Measurements from ENCODE around the gene NAA20. TPM values are rescaled to one million over a fixed set of nuclear protein-coding genes. Genes with fewer than 3 reads are reported as not detected.

NAA20 gene
- total RNA-seq, 1 experiment from 2014 or later: 82.6 TPM

GRCh38 chr20:19968466-19969073, 48.6 kb upstream of the NAA20 start:
- Histone ChIP-seq H3K4me1 (ENCODE audit: insufficient read depth, low read length, poor library complexity, severe bottlenecking) (no peaks in the 10 kb centered on the region), H3K27ac (ENCODE audit: low read depth, low read length, poor library complexity, severe bottlenecking) (no peak overlapping the region), H3K4me3 (ENCODE audit: low read depth, low read length, poor library complexity, severe bottlenecking) (no peak overlapping the region), H3K27me3 (replicated peaks; ENCODE audit: insufficient read depth, low read depth, low read length, poor library complexity) (no peaks in the 10 kb centered on the region), H3K36me3 (ENCODE audit: insufficient read depth, low read length, poor library complexity, severe bottlenecking) (no peaks in the 10 kb centered on the region), H3K9me3 (ENCODE audit: low read depth, low read length, poor library complexity, severe bottlenecking) (no peaks in the 10 kb centered on the region)
- ChIA-PET POLR2A (ENCODE audit: low non-redundant PET) (no interaction called here), CTCF (no interaction called here)
- BruUV-seq (replicated peaks): no TSS peak
- TF ChIP-seq CTCF (conservative IDR thresholded peaks at IDR 0.05; ENCODE audit: low read depth, low read length): no peak
- no peak for TF ChIP-seq EZH2 (IDR thresholded peaks at IDR 0.05; ENCODE audit: borderline replicate concordance, low read depth, low read length, poor library complexity, severe bottlenecking)
- no peak for DNase-seq (ENCODE audit: low spot score)
- intact Hi-C loops (cut with micrococcal nuclease; ENCODE audit: unreplicated experiment): no loop called here

- CTCF ChIA-PET: no interaction called here
These were observed 48.1 kb upstream of the NAA20 start for GRCh38 chr20:19969106-19969505.

GRCh38 chr20:19969507-19970255, 47.5 kb upstream of the NAA20 start:
- H3K4me1 ChIP-seq (ENCODE audit: insufficient read depth, low read length, poor library complexity, severe bottlenecking): peaks cover 10% of the 10 kb centered on the region
- BruUV-seq (replicated peaks): no TSS peak
- no peak for DNase-seq (ENCODE audit: low spot score)
- no peaks in the 10 kb centered on the region for H3K9me3 ChIP-seq (ENCODE audit: low read depth, low read length, poor library complexity, severe bottlenecking)
- intact Hi-C loops (cut with micrococcal nuclease; ENCODE audit: unreplicated experiment): no loop called here
- no peaks in the 10 kb centered on the region for H3K36me3 ChIP-seq (ENCODE audit: insufficient read depth, low read length, poor library complexity, severe bottlenecking)
- H3K4me3 ChIP-seq (ENCODE audit: low read depth, low read length, poor library complexity, severe bottlenecking): no peak overlapping the region
- H3K27ac ChIP-seq (ENCODE audit: low read depth, low read length, poor library complexity, severe bottlenecking): no peak overlapping the region
- no peaks in the 10 kb centered on the region for H3K27me3 ChIP-seq (replicated peaks; ENCODE audit: insufficient read depth, low read depth, low read length, poor library complexity)
- POLR2A ChIA-PET (ENCODE audit: low non-redundant PET): no interaction called here
- TF ChIP-seq EZH2 (IDR thresholded peaks at IDR 0.05; ENCODE audit: borderline replicate concordance, low read depth, low read length, poor library complexity, severe bottlenecking) (no peak), CTCF (conservative IDR thresholded peaks at IDR 0.05; ENCODE audit: low read depth, low read length) (no peak)
- CTCF ChIA-PET: no interaction called here

More at GRCh38 chr20:19969106-19969505, 48.1 kb upstream of the NAA20 start:
- POLR2A ChIA-PET (ENCODE audit: low non-redundant PET): no interaction called here
- Histone ChIP-seq H3K4me3 (ENCODE audit: low read depth, low read length, poor library complexity, severe bottlenecking) (no peak overlapping the region), H3K27me3 (replicated peaks; ENCODE audit: insufficient read depth, low read depth, low read length, poor library complexity) (no peaks in the 10 kb centered on the region), H3K27ac (ENCODE audit: low read depth, low read length, poor library complexity, severe bottlenecking) (no peak overlapping the region), H3K36me3 (ENCODE audit: insufficient read depth, low read length, poor library complexity, severe bottlenecking) (no peaks in the 10 kb centered on the region), H3K4me1 (ENCODE audit: insufficient read depth, low read length, poor library complexity, severe bottlenecking) (peaks cover 4% of the 10 kb centered on the region), H3K9me3 (ENCODE audit: low read depth, low read length, poor library complexity, severe bottlenecking) (no peaks in the 10 kb centered on the region)
- no peak for DNase-seq (ENCODE audit: low spot score)
- no peak for TF ChIP-seq EZH2 (IDR thresholded peaks at IDR 0.05; ENCODE audit: borderline replicate concordance, low read depth, low read length, poor library complexity, severe bottlenecking)
- no peak for TF ChIP-seq CTCF (conservative IDR thresholded peaks at IDR 0.05; ENCODE audit: low read depth, low read length)
- intact Hi-C loops (cut with micrococcal nuclease; ENCODE audit: unreplicated experiment): no loop called here
- no TSS peak for BruUV-seq (replicated peaks)
